ENCODE measurements around the gene THSD4. TPM values are rescaled to one million over a fixed set of nuclear protein-coding genes. Genes with fewer than 3 reads are reported as not detected.

THSD4 gene
- total RNA-seq, 3 donors from 2014 or later = 18.3 to 46.2 (median 27.1) TPM

GRCh38 chr15:71813723-71814470, 698.6 kb downstream of the THSD4 start:
- no peak for TF ChIP-seq CTCF (IDR thresholded peaks at IDR 0.05)
- ATAC-seq = no peak
- DNase-seq = no peak
- H3K4me3 ChIP-seq = no peak overlapping the region
- H3K4me1 ChIP-seq (ENCODE audit: low read depth) = no peaks in the 10 kb centered on the region
- H3K36me3 ChIP-seq (ENCODE audit: low read depth) = no peaks in the 10 kb centered on the region
- no peaks in the 10 kb centered on the region for H3K9me3 ChIP-seq
- intact Hi-C loops (cut with DNase I, micrococcal nuclease) = no loop called here

- no peak for ATAC-seq
- TF ChIP-seq CTCF (IDR thresholded peaks at IDR 0.05) = no peak
- Histone ChIP-seq H3K4me3 (no peak overlapping the region), H3K9me3 (no peaks in the 10 kb centered on the region), H3K36me3 (ENCODE audit: low read depth) (no peaks in the 10 kb centered on the region), H3K4me1 (ENCODE audit: low read depth) (no peaks in the 10 kb centered on the region)
- intact Hi-C loops (cut with DNase I, micrococcal nuclease) = no loop called here
- no peak for DNase-seq
These were observed 700.0 kb downstream of the THSD4 start for GRCh38 chr15:71815301-71815700.

GRCh38 chr15:71817351-71817750, 702.1 kb downstream of the THSD4 start:
- Histone ChIP-seq H3K36me3 (ENCODE audit: low read depth) (no peaks in the 10 kb centered on the region), H3K4me1 (ENCODE audit: low read depth) (no peaks in the 10 kb centered on the region), H3K9me3 (peaks cover 17% of the 10 kb centered on the region), H3K4me3 (no peak overlapping the region)
- no peak for ATAC-seq
- TF ChIP-seq CTCF (IDR thresholded peaks at IDR 0.05) = no peak
- DNase-seq = no peak
- intact Hi-C loops (cut with DNase I, micrococcal nuclease) = no loop called here

DNA sequence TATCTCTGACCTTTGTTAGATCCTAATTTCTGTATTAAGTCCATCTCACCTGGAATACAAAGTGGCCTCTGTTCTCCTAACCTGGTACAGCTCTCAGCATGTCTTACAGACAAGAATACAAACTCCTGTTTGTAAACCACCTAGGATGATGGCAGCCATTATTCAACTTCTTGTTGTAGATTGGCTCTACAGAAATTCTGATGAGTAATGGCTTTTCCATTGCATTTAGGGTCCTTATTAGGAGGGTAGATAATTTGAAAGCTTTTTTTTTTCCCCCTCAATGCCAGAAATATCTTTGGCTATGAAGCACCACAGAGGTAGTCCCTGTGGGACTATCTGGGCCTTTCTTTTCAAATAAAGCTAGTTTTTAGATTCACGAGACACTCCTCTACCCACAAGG, 704.9 kb downstream of the THSD4 start:
- no peaks in the 10 kb centered on the region for H3K4me1 ChIP-seq (ENCODE audit: low read depth)
- no peak for ATAC-seq
- peaks cover 25% of the 10 kb centered on the region for H3K9me3 ChIP-seq
- H3K36me3 ChIP-seq (ENCODE audit: low read depth) = no peaks in the 10 kb centered on the region
- no peak for TF ChIP-seq CTCF (IDR thresholded peaks at IDR 0.05)
- DNase-seq = no peak
- intact Hi-C loops (cut with DNase I, micrococcal nuclease) = no loop called here
- no peak overlapping the region for H3K4me3 ChIP-seq

GRCh38 chr15:71821547-71822129, 706.4 kb downstream of the THSD4 start:
- intact Hi-C loops (cut with DNase I, micrococcal nuclease) = no loop called here
- ATAC-seq = no peak
- Histone ChIP-seq H3K4me1 (ENCODE audit: low read depth) (no peaks in the 10 kb centered on the region), H3K9me3 (peaks cover 25% of the 10 kb centered on the region), H3K36me3 (ENCODE audit: low read depth) (no peaks in the 10 kb centered on the region), H3K4me3 (no peak overlapping the region)
- no peak for DNase-seq
- no peak for TF ChIP-seq CTCF (IDR thresholded peaks at IDR 0.05)

All from mucosa of descending colon (tissue), 3 donors.